AG20443 (cell line): Measurements from ENCODE around the gene RNF213.
A peak's percentile ranks its signal among the peaks of the same experiment; 100 is the strongest.

Source experiments
- DNase-seq: peaks from one replicate; pipeline ENCODE4 v3.0.0; 2012; ENCODE audit warnings: low spot score, mixed read lengths

The RNF213 gene

DNA sequence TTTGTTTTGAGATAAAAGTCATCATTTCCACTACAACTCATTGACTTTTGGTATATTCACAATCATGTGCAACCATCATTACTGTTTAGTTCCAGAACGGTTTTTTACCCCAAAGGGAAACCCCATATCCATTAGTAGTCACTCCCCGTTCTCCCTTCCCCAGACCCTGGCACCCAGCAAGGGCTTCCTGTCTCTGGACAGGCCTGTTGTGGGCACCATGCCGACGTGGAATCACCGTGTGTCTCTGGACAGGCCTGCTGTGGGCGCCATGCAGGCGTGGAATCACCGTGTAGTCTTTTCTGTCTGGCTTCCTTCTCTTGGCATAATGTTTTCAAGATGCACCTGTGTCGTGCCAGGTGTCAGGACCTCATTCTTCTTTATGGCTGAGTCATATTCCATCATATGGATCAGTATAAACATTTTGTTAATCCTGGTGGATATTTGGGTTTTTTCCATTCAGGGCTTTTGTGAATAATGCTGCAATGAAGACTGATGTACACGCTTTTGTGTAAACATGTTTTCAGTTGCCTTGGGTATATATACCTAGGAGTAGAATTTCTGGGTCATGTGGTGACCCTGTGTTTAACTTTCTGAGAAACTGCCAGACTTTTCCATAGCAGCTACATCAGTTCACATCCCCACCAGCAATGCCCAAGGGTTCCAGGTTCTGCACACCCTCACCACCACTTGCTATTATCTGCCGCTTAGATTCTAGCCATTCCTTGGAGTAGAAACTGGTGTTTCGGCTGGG is 173.4 kb downstream of the RNF213 start:
- DNase-seq, result no peak

- DNase-seq, result no peak
These were observed 176.9 kb downstream of the RNF213 start for GRCh38 chr17:80437532-80437931.

- no peak for DNase-seq
These were observed 178.2 kb downstream of the RNF213 start for GRCh38 chr17:80438806-80439205.

- DNase-seq, result no peak
These were observed 178.8 kb downstream of the RNF213 start for GRCh38 chr17:80439499-80439898.

DNA sequence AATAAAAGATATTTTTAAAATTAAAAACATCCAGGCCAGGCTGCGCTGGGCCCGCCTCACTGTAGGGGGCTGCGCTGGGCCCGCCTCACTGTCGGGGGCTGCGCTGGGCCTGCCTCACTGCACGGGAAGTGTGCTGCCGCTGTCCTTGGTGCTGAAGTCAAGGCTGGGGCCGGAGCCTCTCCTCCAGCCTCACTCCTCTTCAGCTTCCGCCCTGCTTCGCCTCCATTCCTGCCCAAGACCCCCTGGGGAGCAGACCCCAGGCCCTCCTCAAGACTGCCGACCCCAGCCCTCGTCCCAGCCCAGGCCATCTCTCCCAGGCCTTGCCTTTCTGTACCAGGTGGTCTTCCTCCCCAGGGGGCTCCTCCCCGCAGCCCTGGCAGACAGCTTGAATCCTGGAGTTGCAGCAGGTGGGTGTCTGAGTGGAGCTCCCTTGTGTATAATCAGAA is 180.5 kb downstream of the RNF213 start:
- peak; percentile 80 for DNase-seq

- DNase-seq, result no peak
These were observed 181.1 kb downstream of the RNF213 start for GRCh38 chr17:80441598-80442322.

- no peak for DNase-seq
These were observed 181.6 kb downstream of the RNF213 start for GRCh38 chr17:80442323-80442659.

GRCh38 chr17:80442764-80443163 is 182.1 kb downstream of the RNF213 start:
- no peak for DNase-seq

GRCh38 chr17:80443498-80443897 is 182.8 kb downstream of the RNF213 start:
- no peak for DNase-seq

DNA sequence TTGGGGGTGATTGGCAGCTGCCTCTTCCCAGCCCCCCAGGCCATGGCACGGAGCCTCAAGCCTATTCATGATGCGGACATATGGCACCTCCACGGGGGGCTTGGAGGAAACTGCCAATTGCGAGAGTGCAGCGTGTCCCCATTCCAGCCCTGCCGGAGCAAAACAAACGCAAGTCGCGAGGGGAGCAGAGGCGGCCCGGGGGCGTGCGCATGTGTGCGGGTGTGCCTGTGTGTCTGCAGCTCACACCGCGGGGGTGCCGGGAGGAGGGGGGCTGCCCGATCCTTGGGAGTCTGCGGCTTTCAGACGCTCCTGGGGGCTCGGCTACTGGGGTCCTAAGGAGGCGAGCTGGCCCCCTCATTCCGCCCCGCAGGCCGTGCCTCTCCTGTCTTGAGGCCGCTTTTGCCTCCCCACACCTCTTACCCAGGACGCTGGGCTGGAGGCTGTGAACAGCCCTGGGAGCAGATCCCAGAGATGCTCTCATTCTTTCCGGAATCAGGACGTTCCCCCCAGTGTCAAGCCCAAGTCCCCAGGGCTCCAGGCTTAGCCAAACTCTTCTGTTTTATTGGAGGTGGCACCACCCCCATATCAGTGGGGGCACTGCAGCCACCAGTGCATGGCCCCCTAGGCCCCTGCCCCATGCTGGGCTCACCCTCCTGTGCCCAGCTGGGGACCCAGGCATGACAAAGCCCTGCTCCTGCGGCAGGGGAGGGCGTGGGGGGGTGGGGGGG is 183.4 kb downstream of the RNF213 start:
- DNase-seq, result no peak

DNA sequence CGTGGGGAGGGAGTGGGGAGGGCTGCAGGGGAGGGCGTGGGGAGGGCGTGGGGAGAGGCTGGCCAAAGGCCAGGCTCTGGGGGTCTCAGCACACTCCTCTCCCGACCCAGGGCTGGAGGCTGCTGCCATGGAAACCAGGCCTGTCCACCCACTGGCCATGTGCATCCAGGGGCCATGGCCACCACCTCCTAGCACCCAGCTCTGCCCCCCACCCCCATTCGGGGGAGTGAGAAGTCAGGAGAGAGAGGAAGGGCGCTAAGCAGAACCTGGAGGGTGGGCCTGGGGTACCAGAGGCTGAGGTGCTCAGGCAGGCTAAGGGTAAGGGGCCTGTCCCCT is 184.0 kb downstream of the RNF213 start:
- DNase-seq, result no peak

GRCh38 chr17:80445007-80445725 is 184.5 kb downstream of the RNF213 start:
- DNase-seq, result no peak

DNA sequence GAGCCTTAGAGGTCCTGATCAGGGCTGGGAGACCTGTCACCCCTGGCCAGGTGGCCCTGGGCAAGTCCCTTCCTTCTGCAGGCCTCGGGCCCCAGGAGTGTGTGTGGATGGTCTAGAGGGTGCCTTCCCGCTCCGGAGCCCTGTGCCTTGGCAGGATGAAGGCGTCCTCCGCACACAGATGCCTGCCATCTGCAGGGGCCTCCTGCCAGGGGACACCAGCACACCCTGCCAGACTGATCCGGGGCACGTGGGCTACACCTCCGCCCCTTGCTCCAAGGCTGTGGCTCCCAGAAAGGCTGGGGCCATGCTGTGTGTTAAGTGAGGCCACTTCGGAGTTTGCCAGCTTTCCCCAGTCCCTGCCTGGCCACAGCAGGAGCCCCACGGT is 185.1 kb downstream of the RNF213 start:
- DNase-seq, result no peak

- peak; percentile 44 for DNase-seq
These were observed 186.2 kb downstream of the RNF213 start for GRCh38 chr17:80446645-80447405.

GRCh38 chr17:80447790-80448189 is 187.1 kb downstream of the RNF213 start:
- no peak for DNase-seq
